Stimulated activated CD8-positive, alpha-beta memory T cell treated with anti-CD3 and anti-CD28 coated beads, Interleukin-15, amount 100 ng/mL, for 48 hours (primary cell): ENCODE measurements around the gene GRPR.
"Not testable (repeated sequence)": the region's sequence is repeated elsewhere in the genome, so short reads cannot be mapped to it uniquely, and the experiment has no call there.

Experiments
- DNase-seq, 2 donors: peaks; one replicate each; pipeline ENCODE4 v3.0.0-alpha.2; 2020; ENCODE audit warnings: low read depth in 2 of 2

GRPR gene

DNA sequence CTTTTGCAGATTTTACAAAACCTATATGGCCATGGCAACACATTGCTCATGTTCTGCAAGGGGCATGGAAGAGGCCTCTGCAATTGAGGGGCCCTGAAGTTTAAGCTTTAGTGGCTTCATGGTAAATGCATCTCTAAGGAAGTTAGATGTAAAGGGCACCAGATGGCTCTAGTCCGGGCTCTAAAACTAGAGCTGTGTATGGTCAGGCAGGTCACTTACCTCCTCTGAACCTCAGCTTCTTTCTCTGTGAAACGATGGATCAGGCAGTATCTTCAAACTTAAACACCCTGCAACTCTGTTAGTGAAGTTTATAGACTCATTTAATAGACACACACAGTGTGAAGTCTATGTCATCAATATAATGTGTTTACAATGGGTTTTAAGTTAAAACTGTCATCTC, 53.9 kb downstream of the GRPR start:
- no peak for DNase-seq

GRCh38 chrX:16183843-16184242, 60.5 kb downstream of the GRPR start:
- not testable (repeated sequence) for DNase-seq

GRCh38 chrX:16185725-16186136, 62.4 kb downstream of the GRPR start:
- no peak for DNase-seq

DNA sequence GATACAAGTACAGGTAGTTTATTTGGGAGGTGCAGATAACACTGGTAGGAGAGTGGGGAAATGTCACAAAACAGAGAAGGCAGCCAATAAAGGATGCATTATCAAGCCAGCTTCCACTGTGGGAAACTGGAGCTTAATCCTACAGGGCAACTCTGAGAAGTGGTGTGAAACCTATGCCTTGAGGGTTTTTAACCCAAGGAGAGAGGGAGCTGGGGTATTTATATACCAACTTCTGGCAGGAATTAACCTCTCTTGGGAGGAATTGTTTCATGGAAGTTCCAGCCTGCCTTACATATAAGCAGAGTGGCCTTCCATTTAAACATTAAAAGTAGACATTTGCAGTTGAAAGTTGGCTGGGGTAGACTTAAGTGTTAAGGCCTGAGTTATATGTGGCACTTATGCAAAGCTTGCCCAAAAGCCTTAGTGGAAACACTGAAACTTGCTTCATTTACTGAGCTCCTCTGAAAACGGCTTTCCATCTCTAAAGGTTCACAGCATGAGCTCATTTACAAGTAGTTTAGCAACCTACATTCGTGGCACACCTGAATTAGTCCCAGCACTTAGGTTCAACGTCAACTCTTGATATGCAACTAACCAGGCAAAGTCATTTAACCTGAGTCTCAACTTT, 63.1 kb downstream of the GRPR start:
- DNase-seq = no peak

- no peak for DNase-seq
Measured at GRCh38 chrX:16187024-16187760, 63.8 kb downstream of the GRPR start.

GRCh38 chrX:16188687-16189086, 65.3 kb downstream of the GRPR start:
- DNase-seq = no peak

- no peak for DNase-seq
Measured at GRCh38 chrX:16191605-16192004, 68.2 kb downstream of the GRPR start.

- DNase-seq = no peak
Measured at GRCh38 chrX:16196829-16197228, 73.5 kb downstream of the GRPR start.

- DNase-seq = no peak
Measured at GRCh38 chrX:16199343-16199742, 76.0 kb downstream of the GRPR start.

GRCh38 chrX:16202943-16203342, 79.6 kb downstream of the GRPR start:
- no peak for DNase-seq
